ENCODE data around the gene STOX2.

DNA sequence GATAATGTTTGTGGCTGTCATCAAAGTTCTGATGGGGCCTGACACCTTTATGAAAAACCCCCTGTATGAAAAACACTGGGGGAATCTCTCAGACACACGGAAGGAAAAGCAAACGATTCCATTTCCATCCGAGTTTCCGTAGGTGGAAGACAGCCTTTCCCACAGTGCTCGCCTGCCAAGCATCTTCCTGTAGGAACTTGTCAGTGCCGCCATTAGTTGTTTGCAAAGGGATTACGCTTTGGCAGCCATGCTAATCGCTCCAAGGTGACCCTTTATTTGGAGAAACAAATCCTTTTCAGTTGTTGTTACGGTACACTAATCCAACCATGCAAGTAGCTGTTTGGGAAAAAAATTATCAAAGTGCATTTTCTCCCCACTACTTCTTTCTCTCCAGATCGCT, 44.4 kb upstream of the STOX2 start:
- TF ChIP-seq, protein P1, sequence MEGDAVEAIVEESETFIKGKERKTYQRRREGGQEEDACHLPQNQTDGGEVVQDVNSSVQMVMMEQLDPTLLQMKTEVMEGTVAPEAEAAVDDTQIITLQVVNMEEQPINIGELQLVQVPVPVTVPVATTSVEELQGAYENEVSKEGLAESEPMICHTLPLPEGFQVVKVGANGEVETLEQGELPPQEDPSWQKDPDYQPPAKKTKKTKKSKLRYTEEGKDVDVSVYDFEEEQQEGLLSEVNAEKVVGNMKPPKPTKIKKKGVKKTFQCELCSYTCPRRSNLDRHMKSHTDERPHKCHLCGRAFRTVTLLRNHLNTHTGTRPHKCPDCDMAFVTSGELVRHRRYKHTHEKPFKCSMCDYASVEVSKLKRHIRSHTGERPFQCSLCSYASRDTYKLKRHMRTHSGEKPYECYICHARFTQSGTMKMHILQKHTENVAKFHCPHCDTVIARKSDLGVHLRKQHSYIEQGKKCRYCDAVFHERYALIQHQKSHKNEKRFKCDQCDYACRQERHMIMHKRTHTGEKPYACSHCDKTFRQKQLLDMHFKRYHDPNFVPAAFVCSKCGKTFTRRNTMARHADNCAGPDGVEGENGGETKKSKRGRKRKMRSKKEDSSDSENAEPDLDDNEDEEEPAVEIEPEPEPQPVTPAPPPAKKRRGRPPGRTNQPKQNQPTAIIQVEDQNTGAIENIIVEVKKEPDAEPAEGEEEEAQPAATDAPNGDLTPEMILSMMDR (IDR thresholded peaks at IDR 0.05): no peak
- TF ChIP-seq POLR2A (IDR thresholded peaks at IDR 0.05): no peak
